Psoas muscle (tissue), 8 donors: Measurements from ENCODE around the gene GRSF1. TPM values are rescaled to one million over a fixed set of nuclear protein-coding genes. Genes with fewer than 3 reads are reported as not detected.
A peak's percentile ranks its signal among the peaks of the same experiment; 100 is the strongest.

Experiments
- ATAC-seq, 4 donors: fragments of 200-7000 bp; cut with Tn5 transposase; one replicate each; pipeline ENCODE4 v1.9.1; 2020; ENCODE audit warnings: moderate library complexity in 3 of 4, mild to moderate bottlenecking in 2 of 4
- DNase-seq, 2 donors: peaks; one replicate each; pipeline ENCODE4 v3.0.0-alpha.2; 2020
- H3K27ac ChIP-seq: fragments of 200-600 bp; one replicate; pipeline ENCODE4 v1.8.0; 2022
- H3K27me3 ChIP-seq, 3 donors: fragments of 200-600 bp in 1 of 3; one replicate each; pipeline versions ENCODE4 v1.6.1 to v1.8.0; 2013 to 2022; ENCODE audit warnings: low read length in 2 of 3, mild to moderate bottlenecking in 2 of 3, moderate library complexity in 1 of 3; ENCODE audit not compliant: insufficient read depth in 3 of 3
- H3K36me3 ChIP-seq, 2 donors: fragments of 200-600 bp in 1 of 2; one replicate each; pipeline versions ENCODE4 v1.6.1 to v1.8.0; 2013 to 2022; ENCODE audit warnings: low read depth in 1 of 2, mild to moderate bottlenecking in 1 of 2, moderate library complexity in 1 of 2; ENCODE audit not compliant: insufficient read depth in 1 of 2
- H3K4me1 ChIP-seq: fragments of 200-600 bp; one replicate; pipeline ENCODE4 v1.8.0; 2022
- H3K4me3 ChIP-seq: fragments of 200-600 bp; one replicate; pipeline ENCODE4 v1.8.0; 2022; ENCODE audit warnings: mild to moderate bottlenecking
- H3K9me3 ChIP-seq: fragments of 200-600 bp; one replicate; pipeline ENCODE4 v1.8.0; 2022
- CTCF ChIP-seq: fragments of 200-600 bp; IDR thresholded peaks from one replicate; pipeline ENCODE4 v1.8.0; 2022; ENCODE audit warnings: antibody characterized with exemption
- WGBS, 3 donors: extraction: QIAGEN DNeasy Blood & Tissue Kit; methylation state at CpG; one replicate each; pipeline versions ENCODE4 v1.1.6 to v1.1.7; 2013; 5-methylcytosine and 5-hydroxymethylcytosine counted together
- intact Hi-C, 2 donors: fragments of 100-400 bp; cut with DNase I; formaldehyde crosslinking; loops; one replicate each; pipeline versions ENCODE4 v1.11.0 to v1.14.2; 2022
- long read RNA-seq, 2 donors: library from polyadenylated mRNA; unstranded; transcript quantifications; one replicate each; pipeline ENCODE4 v2.0.0, GENCODE V29; 2021
- polyA plus RNA-seq, 3 donors: library from polyadenylated mRNA; stranded (reverse); fragments of 200-250 nt; gene quantifications; one replicate each; pipeline ENCODE4 v1.2.3, GENCODE V29; 2013
- total RNA-seq, 4 donors: library from RNA; stranded (reverse); fragmentation: NEBNext Ultra II Directional in 2 of 4; extraction: Animal tissue kit (Norgen Biotek cat#: 25700) in 2 of 4; gene quantifications; one replicate each; pipeline versions ENCODE4 v1.2.1 to v1.2.4, GENCODE V29; 2021 to 2023
- donor health status: healthy with polysubstance abuse.
- donor health status: DM: no; HTN: no; CAD: no; lungs with moderate emphysema.
- donor health status: Bipolar disorder and iron deficiency.
- donor health status: healthy.
- donor health status: DM: yes; HTN: yes; CAD: no.
- donor health status: DM: no; HTN: no; CAD: no.
- donor health status: DM: no; HTN: no; CAD: no.
- donor health status: DM: yes; HTN: yes; CAD: no.

GRSF1 gene
- total RNA-seq, result 100 to 1,000 TPM; 114 to 144 (median 130) TPM
- 100 to 1,000 TPM in 1 of 3 donors, 10 to 100 TPM in 2; 85.2 to 138 (median 96.6) TPM for polyA plus RNA-seq
- long read RNA-seq, donor 1, full-length matches to known transcripts, result 223 of 253 reads
- long read RNA-seq, donor 1, partial matches to known transcripts, result 9 of 253 reads
- long read RNA-seq, donor 1, other reads (novel, unspliced or antisense), result 21 of 253 reads
- long read RNA-seq, donor 2, full-length matches to known transcripts, result 430 of 477 reads
- long read RNA-seq, donor 2, partial matches to known transcripts, result 13 of 477 reads
- long read RNA-seq, donor 2, other reads (novel, unspliced or antisense), result 34 of 477 reads

GRCh38 chr4:70839589-70840093, at the start of gene GRSF1:
Gene GRSF1 (minus strand): TSS chr4:70839890. CDS start chr4:70839827, 63 bp downstream.
- peak within 1 kb of the TSS; percentile 95 for H3K4me3 ChIP-seq
- H3K4me1 ChIP-seq, result peaks cover 19% of the 10 kb centered on the region
- H3K9me3 ChIP-seq, result no peaks in the 10 kb centered on the region
- H3K27ac ChIP-seq, result peak within 1 kb of the TSS; percentile 97
- DNase-seq (peak; percentile 95 to 97), ATAC-seq (peak; percentile 95 to 97 (median 96))
- no peaks in the 10 kb centered on the region for H3K27me3 ChIP-seq
- WGBS, 3 donors, result 0% methylated on average over 23 to 51 of the region's 51 CpGs
- TF ChIP-seq CTCF, result peak; percentile 21
- peaks cover 0 to 13% of the 10 kb centered on the region in 2 donors for H3K36me3 ChIP-seq
- intact Hi-C loops, result loop anchor here (1.0 to 10.0 kb wide), 4 partner anchors 132 to 155 kb away; partner anchors contain the start of genes DCK (in 1 of the 2) and UTP3 (in 1 of the 2)

DNA sequence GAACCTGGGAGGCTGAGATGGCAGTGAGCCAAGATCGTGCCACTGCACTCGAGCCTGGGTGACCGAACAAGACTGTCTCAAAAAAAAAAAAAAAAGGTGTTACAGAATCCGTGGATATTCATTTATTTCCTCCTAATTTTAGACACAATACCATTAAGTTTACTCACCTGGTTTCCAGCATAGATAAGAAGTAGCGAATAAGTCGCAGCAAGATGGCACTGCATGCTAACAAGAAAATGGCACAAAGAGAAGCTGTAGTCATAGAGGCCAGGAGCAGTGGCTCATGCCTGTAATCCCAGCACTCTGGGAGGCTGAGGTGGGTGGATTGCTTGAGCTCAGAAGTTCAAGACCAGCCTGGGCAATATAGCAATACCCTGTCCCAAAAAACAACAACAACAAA, 45.5 kb upstream of the GRSF1 start:
- Histone ChIP-seq H3K4me3 (no peak overlapping the region), H3K9me3 (no peaks in the 10 kb centered on the region), H3K27ac (no peak overlapping the region), H3K36me3 (no peaks in the 10 kb centered on the region), H3K4me1 (no peaks in the 10 kb centered on the region), H3K27me3 (no peaks in the 10 kb centered on the region)
- TF ChIP-seq CTCF, result no peak
- no peak for ATAC-seq
- intact Hi-C loops, result no loop called here
- WGBS, 3 donors, result 49 to 62% (median 52%) methylated on average over 6 of the region's 6 CpGs
- no peak for DNase-seq

DNA sequence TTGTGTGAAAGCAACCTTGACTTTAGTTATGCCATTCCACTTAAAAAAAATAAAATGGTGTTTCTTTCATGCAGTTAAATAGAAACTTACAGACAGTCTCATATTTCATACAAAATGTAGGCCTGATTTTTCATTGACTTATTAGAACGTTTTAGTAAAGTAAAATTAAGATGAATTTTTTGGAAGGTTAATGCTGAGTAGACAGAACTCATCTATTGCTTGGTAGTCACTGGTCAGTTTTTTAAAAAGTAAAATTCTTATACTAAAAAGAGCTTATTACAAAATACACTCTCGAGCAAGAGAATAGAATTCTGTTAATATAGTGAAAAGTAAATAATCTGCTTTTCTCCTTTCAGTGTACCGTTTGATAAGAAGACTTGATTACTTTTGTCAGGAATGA, 41.0 kb upstream of the GRSF1 start:
- H3K9me3 ChIP-seq, result no peaks in the 10 kb centered on the region
- WGBS, 3 donors, result 71 to 75% (median 73%) methylated on average over 3 of the region's 3 CpGs
- no peak overlapping the region for H3K27ac ChIP-seq
- TF ChIP-seq CTCF, result no peak
- intact Hi-C loops, result no loop called here
- H3K36me3 ChIP-seq, result no peaks in the 10 kb centered on the region
- ATAC-seq (no peak), DNase-seq (no peak)
- H3K27me3 ChIP-seq, result no peaks in the 10 kb centered on the region
- H3K4me3 ChIP-seq, result no peak overlapping the region
- H3K4me1 ChIP-seq, result no peaks in the 10 kb centered on the region

- Histone ChIP-seq H3K36me3 (no peaks in the 10 kb centered on the region), H3K4me1 (no peaks in the 10 kb centered on the region), H3K27ac (no peak overlapping the region), H3K27me3 (no peaks in the 10 kb centered on the region), H3K4me3 (no peak overlapping the region), H3K9me3 (no peaks in the 10 kb centered on the region)
- WGBS, 3 donors, result 90 to 91% (median 90%) methylated on average over 3 of the region's 3 CpGs
- intact Hi-C loops, result no loop called here
- DNase-seq (no peak), ATAC-seq (no peak)
- no peak for TF ChIP-seq CTCF
Observed at GRCh38 chr4:70877556-70877955, 37.9 kb upstream of the GRSF1 start.
